ENCODE data around the gene OGFOD3.

The OGFOD3 gene

DNA sequence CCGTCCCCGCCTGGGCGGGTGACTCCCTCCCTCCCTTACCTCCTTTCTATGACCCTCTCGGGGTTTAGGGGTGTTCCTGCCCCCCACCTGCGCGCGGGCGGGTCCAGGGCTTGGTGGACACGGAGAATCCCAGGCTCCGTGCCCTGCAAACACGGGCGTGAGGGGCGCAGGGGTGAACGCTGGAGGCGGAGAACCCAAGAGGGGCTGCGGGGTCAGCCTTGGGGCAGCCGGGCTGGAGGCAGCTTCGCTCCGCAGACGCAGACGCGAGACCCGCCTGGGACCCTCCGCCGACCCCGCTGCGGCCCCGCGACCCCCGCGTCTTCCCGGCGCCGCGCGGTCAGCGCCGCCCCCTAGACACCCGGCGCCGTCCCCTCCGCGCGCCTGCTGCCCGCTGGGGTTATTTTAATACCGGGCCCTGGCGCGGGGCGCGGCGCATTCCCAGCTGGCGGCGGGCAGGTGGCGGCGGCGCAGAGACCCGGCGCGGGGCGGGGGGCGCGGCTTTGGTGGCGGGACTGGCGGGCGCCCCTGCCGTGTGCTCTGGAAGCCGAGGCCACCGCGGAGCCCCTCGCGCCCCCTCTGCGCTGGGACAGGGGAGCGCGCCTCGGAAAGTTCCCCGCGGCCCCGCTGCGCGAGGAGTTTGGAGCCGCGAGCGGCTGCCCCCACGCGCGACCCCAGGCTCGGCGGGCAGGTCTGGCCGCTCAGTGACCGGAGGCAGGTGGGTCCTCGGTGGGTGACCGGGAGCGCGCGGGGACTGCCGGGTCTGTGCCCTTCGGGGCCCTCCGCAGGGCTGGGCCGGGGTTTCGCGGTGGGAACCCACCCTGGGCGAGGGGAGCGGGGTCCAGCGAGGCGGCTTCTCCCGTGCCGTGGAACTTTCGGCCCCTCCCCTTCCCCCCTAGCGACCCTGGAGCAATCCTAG lies 46.8 kb downstream of the OGFOD3 start, which contains the start of gene UTS2R:
Gene UTS2R, plus strand, starts transcription at position 433 of the 916 bp plus-strand sequence. CDS start 2,560 bp downstream, outside the sequence.
- in situ Hi-C loops (cut with MboI; ENCODE audit: low pct_unique_long_range_greater_than_20kb, low sequenced_read_pairs, unreplicated experiment) = no loop called here
- DNase-seq (ENCODE audit: low spot score) = no peak
- TF ChIP-seq, protein P1, sequence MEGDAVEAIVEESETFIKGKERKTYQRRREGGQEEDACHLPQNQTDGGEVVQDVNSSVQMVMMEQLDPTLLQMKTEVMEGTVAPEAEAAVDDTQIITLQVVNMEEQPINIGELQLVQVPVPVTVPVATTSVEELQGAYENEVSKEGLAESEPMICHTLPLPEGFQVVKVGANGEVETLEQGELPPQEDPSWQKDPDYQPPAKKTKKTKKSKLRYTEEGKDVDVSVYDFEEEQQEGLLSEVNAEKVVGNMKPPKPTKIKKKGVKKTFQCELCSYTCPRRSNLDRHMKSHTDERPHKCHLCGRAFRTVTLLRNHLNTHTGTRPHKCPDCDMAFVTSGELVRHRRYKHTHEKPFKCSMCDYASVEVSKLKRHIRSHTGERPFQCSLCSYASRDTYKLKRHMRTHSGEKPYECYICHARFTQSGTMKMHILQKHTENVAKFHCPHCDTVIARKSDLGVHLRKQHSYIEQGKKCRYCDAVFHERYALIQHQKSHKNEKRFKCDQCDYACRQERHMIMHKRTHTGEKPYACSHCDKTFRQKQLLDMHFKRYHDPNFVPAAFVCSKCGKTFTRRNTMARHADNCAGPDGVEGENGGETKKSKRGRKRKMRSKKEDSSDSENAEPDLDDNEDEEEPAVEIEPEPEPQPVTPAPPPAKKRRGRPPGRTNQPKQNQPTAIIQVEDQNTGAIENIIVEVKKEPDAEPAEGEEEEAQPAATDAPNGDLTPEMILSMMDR (IDR thresholded peaks at IDR 0.05; ENCODE audit: extremely low read depth, insufficient read depth, missing control alignments) = no peak

DNA sequence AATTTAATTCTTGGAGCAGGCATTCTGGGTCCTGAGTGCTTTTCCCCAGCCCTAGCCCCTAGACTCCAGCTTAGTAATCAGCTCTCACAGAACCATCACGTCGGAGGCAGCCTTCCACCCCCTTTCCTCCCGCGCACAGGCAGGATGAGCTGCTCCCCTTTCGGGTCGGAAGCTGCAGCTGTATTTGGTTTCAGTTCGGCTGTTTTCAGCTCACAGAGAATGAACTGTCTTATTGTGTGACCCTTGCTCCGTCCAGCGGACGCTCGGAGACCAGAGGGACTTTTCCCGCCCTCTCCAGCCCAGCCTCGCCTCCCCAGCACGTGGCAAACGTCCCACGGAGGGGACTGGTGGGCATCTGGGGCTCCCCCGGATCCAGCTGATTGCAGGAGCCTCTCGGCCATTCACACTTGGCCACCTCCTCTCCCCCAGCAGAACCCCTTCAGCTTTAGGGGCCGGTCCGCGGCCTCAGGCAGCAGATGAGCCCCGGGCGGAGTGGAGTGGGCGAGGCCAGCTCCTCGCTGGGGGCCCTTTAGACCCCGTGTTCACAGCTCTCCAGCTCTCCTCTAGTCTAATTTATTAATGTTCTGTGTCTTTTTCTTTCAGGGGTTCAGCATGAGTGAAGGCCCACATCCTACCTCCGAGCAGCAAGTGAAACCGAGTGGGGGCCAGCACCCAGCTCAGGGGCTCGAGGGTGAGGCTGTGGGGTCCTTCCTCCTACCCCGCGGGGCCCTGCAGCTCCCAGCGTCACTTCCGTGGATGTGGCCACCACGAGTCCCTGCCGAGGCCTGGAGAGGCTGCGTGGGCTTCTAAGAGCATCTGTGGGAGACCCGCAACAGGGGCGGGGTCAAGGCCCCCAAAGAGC lies 47.7 kb downstream of the OGFOD3 start:
- TF ChIP-seq, protein P1 (IDR thresholded peaks at IDR 0.05; ENCODE audit: extremely low read depth, insufficient read depth, missing control alignments) = no peak
- DNase-seq (ENCODE audit: low spot score) = no peak
- in situ Hi-C loops (cut with MboI; ENCODE audit: low pct_unique_long_range_greater_than_20kb, low sequenced_read_pairs, unreplicated experiment) = no loop called here

DNA sequence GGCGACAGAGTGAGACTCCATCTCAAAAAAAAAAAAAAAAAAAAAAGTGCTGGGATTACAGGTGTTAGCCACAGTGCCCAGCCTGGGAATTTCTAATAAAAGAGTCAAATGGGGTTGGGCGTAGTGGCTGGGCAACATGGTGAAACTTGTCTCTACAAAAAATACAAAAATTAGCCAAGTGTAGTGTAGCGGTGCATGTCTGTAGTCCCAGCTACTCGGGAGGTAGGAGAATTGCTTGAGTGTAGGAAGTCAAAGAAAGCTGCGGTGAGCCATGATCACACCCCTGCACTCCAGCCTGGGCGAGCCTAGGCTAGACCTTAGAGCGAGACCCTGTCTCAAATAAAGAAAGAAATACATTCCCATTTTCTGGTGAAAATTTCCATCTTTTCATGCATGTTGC lies 49.2 kb downstream of the OGFOD3 start:
- in situ Hi-C loops (cut with MboI; ENCODE audit: low pct_unique_long_range_greater_than_20kb, low sequenced_read_pairs, unreplicated experiment) = no loop called here
- TF ChIP-seq, protein P1 (IDR thresholded peaks at IDR 0.05; ENCODE audit: extremely low read depth, insufficient read depth, missing control alignments) = no peak
- DNase-seq (ENCODE audit: low spot score) = no peak

DNA sequence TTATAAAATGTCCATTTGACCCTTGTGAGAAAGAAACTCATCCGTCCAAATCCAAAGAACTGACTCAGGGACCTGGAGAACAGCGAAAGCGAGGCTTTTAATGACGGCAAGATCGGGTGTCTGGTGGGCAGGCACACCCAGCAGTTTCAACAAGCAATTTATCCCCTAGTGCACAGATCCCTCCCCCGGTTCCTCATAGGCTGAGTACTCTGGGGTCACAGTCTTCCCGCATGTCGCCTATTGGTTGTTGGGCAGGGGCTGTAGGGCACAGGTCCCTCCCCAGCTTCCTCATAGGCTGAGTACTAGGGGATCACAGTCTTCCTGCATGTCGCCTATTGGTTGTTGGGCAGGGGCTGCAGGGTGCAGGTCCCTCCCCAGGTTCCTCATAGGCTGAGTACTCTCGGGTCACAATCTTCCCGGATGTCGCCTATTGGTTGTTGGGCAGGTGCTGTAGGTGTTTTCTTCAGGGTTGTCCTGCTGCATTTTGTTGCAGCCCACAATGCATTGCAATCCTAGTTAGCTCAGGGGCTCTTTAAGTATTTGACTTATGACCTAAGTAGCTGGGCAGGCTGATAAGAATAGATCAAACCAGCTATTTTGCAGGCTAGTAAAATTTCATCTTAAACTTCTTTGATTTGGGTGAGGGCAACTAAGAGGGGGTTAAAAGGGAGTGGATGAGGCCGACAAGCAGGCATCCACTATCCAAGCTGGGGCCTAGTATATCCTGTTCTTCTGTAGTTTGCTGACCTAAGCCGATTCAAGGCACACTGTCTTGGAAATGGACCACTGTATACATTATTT lies 50.5 kb downstream of the OGFOD3 start:
- TF ChIP-seq, protein P1 (IDR thresholded peaks at IDR 0.05; ENCODE audit: extremely low read depth, insufficient read depth, missing control alignments) = no peak
- in situ Hi-C loops (cut with MboI; ENCODE audit: low pct_unique_long_range_greater_than_20kb, low sequenced_read_pairs, unreplicated experiment) = no loop called here

DNA sequence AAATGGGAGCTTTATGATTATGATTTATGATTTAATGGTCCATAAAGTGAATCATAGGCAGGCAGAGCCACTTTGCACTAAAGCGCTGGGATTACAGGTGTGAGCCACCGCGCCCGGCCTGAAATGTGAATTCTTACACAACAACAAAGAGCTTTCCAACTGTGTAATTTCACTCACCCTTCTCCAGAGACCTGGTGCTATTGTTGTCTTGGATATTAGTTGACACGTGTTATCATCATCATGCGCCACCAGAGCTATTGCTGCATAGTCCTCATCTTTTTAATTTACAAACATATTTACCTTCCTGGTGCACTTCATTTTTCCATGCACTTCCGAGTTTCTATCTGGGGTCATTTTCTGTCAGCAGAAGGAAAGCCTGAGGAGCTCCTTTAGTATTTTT lies 51.6 kb downstream of the OGFOD3 start:
- TF ChIP-seq, protein P1 (IDR thresholded peaks at IDR 0.05; ENCODE audit: extremely low read depth, insufficient read depth, missing control alignments) = no peak
- in situ Hi-C loops (cut with MboI; ENCODE audit: low pct_unique_long_range_greater_than_20kb, low sequenced_read_pairs, unreplicated experiment) = no loop called here
- no peak for DNase-seq (ENCODE audit: low spot score)

More for the DNA sequence above, 50.5 kb downstream of the OGFOD3 start:
- no peak for DNase-seq (ENCODE audit: low spot score)
